Mesenchymal stem cell (in vitro differentiated cells and primary cell): ENCODE measurements around the gene NGF.

ENCODE experiments used
- DNase-seq: peaks from one replicate; pipeline ENCODE4 v3.0.0-alpha.2; 2013
- H2AFZ ChIP-seq: one replicate; pipeline ENCODE4 v1.6.1; 2013; ENCODE audit warnings: low read depth, mild to moderate bottlenecking, control low read depth, inconsistent platforms, low read length, moderate library complexity
- H2AK5ac ChIP-seq: 2 replicates; pipeline ENCODE4 v1.6.1; 2013; ENCODE audit warnings: low read length, moderate library complexity, mild to moderate bottlenecking, inconsistent platforms; ENCODE audit not compliant: severe bottlenecking
- H2BK120ac ChIP-seq: one replicate; pipeline ENCODE4 v1.6.1; 2013; ENCODE audit warnings: low read depth, mild to moderate bottlenecking, inconsistent platforms, low read length, moderate library complexity
- H2BK12ac ChIP-seq, 2 experiments: one replicate each; pipeline ENCODE4 v1.6.1; 2013; ENCODE audit warnings: inconsistent platforms in 2 of 2, low read length in 2 of 2, mild to moderate bottlenecking in 2 of 2, moderate library complexity in 2 of 2, control low read depth in 1 of 2
- H2BK15ac ChIP-seq: one replicate; pipeline ENCODE4 v1.6.1; 2013; ENCODE audit warnings: mild to moderate bottlenecking, low read depth, inconsistent platforms; ENCODE audit not compliant: poor library complexity, severe bottlenecking
- H2BK5ac ChIP-seq: 2 replicates; pipeline ENCODE4 v1.6.1; 2013; ENCODE audit warnings: low read depth, mild to moderate bottlenecking, low read length, control low read depth, inconsistent platforms; ENCODE audit not compliant: poor library complexity, severe bottlenecking
- H3K14ac ChIP-seq, 2 experiments: one replicate each; pipeline ENCODE4 v1.6.1; 2013; ENCODE audit warnings: inconsistent platforms in 2 of 2, low read length in 2 of 2, control low read depth in 1 of 2, mild to moderate bottlenecking in 1 of 2, moderate library complexity in 1 of 2
- H3K18ac ChIP-seq, 2 experiments: one replicate each; pipeline ENCODE4 v1.6.1; 2013; ENCODE audit warnings: inconsistent platforms in 2 of 2, low read length in 2 of 2, control low read depth in 1 of 2, low read depth in 1 of 2, mild to moderate bottlenecking in 1 of 2
- H3K23ac ChIP-seq, 2 experiments: one replicate each; pipeline ENCODE4 v1.6.1; 2013; ENCODE audit warnings: inconsistent platforms in 2 of 2, low read length in 2 of 2, mild to moderate bottlenecking in 2 of 2, moderate library complexity in 2 of 2, control low read depth in 1 of 2
- H3K27ac ChIP-seq: 2 replicates; pipeline ENCODE4 v1.5.1; 2013; ENCODE audit warnings: mild to moderate bottlenecking, moderate library complexity, low read length, control low read depth, inconsistent platforms; ENCODE audit not compliant: poor library complexity, severe bottlenecking
- H3K27me3 ChIP-seq, 2 experiments: 2 replicates each; pipeline versions ENCODE4 v1.6.1 to v1.7.0; 2013; ENCODE audit warnings: low read length in 2 of 2, mild to moderate bottlenecking in 2 of 2, moderate library complexity in 2 of 2, control low read depth in 1 of 2, inconsistent platforms in 1 of 2; ENCODE audit not compliant: control insufficient read depth in 1 of 2, insufficient read depth in 1 of 2
- H3K36me3 ChIP-seq, 2 experiments: 2 replicates each; pipeline versions ENCODE4 v1.6.1 to v1.7.0; 2013; ENCODE audit warnings: low read length in 2 of 2, control low read depth in 1 of 2, inconsistent platforms in 1 of 2, low read depth in 1 of 2, mild to moderate bottlenecking in 1 of 2; ENCODE audit not compliant: insufficient read depth in 2 of 2, control insufficient read depth in 1 of 2
- H3K4ac ChIP-seq, 2 experiments: one replicate each; pipeline ENCODE4 v1.6.1; 2013; ENCODE audit warnings: inconsistent platforms in 2 of 2, low read length in 2 of 2, mild to moderate bottlenecking in 2 of 2, moderate library complexity in 2 of 2, control low read depth in 1 of 2, low read depth in 1 of 2
- H3K4me1 ChIP-seq: 2 replicates; pipeline ENCODE4 v1.6.1; 2013; ENCODE audit warnings: low read depth, low read length, control low read depth; ENCODE audit not compliant: control insufficient read depth, insufficient read depth
- H3K4me2 ChIP-seq: 2 replicates; pipeline ENCODE4 v1.6.1; 2013; ENCODE audit warnings: low read length, mild to moderate bottlenecking, inconsistent platforms; ENCODE audit not compliant: poor library complexity, severe bottlenecking
- H3K4me3 ChIP-seq, 2 experiments: 2 replicates each; pipeline versions ENCODE4 v1.5.1 to v1.7.0; 2013; ENCODE audit warnings: low read length in 2 of 2, mild to moderate bottlenecking in 2 of 2, control low read depth in 1 of 2, low read depth in 1 of 2; ENCODE audit not compliant: insufficient read depth in 1 of 2
- H3K79me1 ChIP-seq: replicated peaks from 2 replicates; pipeline ENCODE4 v1.6.1; 2013; ENCODE audit warnings: mild to moderate bottlenecking, control low read depth, low read length, inconsistent platforms; ENCODE audit not compliant: poor library complexity, severe bottlenecking
- H3K9ac ChIP-seq: 2 replicates; pipeline ENCODE4 v1.7.0; 2013; ENCODE audit warnings: mild to moderate bottlenecking, low read length, moderate library complexity
- H3K9me3 ChIP-seq: 2 replicates; pipeline ENCODE4 v1.7.0; 2013; ENCODE audit warnings: mild to moderate bottlenecking, low read length; ENCODE audit not compliant: control insufficient read depth
- H4K8ac ChIP-seq: one replicate; pipeline ENCODE4 v1.6.1; 2013; ENCODE audit warnings: inconsistent platforms, mild to moderate bottlenecking, low read length, moderate library complexity
- H4K91ac ChIP-seq: one replicate; pipeline ENCODE4 v1.6.1; 2013; ENCODE audit warnings: mild to moderate bottlenecking, low read length, inconsistent platforms
- WGBS: methylation state at CpG from one replicate; pipeline ENCODE4 v1.1.7; 2013; ENCODE audit warnings: mixed read lengths; 5-methylcytosine and 5-hydroxymethylcytosine counted together

Gene NGF

DNA sequence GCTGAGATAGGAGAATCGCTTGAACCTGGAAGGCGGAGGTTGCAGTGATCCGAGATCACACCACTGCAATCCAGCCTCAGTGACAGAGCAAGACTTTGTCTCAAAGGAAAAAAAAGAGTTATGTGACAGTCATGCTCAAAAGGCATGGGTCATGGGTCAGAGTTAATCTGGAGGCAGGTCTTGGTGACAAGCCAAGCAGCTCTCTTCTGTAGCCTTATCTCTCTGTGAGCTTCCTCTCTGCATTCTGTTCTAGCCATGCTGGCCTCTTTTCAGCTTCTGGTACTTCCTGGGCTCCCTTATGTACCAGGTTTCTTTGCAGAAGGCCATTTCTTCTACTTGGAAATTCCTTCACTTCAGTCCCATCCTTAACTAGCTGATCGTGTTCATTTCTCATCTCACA lies 63.6 kb downstream of the NGF start:
- Histone ChIP-seq H3K4me3 (no peak overlapping the region), H3K27ac (no peak overlapping the region), H3K27me3 (no peaks in the 10 kb centered on the region), H3K36me3 (no peaks in the 10 kb centered on the region), H2AFZ (no peak overlapping the region), H2AK5ac (no peak overlapping the region), H3K9ac (no peak overlapping the region), H3K9me3 (peaks cover 10% of the 10 kb centered on the region), H3K4ac (no peak overlapping the region), H2BK12ac (no peak overlapping the region), H2BK120ac (no peak overlapping the region), H4K8ac (no peak overlapping the region), H2BK5ac (no peak overlapping the region), H3K4me1 (no peaks in the 10 kb centered on the region), H3K4me2 (no peak overlapping the region), H3K79me1 (no peaks in the 10 kb centered on the region), H2BK15ac (no peak overlapping the region), H3K14ac (no peak overlapping the region), H3K18ac (no peak overlapping the region), H4K91ac (no peak overlapping the region), H3K23ac (no peak overlapping the region)
- DNase-seq: no peak
- 98% methylated on average over 4 of the region's 4 CpGs for WGBS

DNA sequence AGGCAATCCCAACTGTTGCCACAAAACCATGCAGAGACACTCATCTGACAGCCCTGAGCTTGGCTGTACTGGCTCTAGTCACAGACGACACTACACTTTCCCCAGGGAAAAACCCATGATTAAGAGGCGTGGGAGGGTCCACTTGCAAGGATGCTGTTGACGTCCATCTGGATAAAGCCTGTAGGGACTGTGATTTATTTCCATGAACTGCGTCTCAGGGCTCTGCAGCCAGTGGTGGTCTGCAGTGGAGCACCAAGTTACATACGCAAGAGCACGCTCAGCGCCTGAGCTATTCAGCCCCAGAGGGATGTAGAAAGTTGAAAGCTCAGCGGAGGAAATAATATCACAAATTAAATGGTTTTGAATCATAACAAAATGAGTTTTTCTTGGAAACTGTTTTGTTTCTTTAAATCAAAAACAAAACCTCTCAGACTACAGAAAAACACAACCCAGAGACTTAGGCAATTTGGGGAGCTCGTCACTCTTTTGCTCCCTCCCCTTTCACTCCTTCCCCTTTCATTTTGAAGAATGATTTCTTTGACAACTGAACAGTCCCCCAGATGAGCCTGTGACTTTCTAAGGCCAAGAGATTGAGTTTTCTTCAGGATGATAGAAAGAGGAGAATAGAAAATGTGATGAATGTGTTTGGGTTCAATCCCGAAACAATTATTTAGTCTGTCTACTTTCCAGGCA lies 71.2 kb downstream of the NGF start:
- Histone ChIP-seq H3K4me3 (peak overlapping the region in 1 of 2 experiments; percentile 34), H3K9me3 (no peaks in the 10 kb centered on the region), H2AK5ac (no peak overlapping the region), H3K14ac (no peak overlapping the region), H3K4me2 (no peak overlapping the region), H4K91ac (no peak overlapping the region), H3K4me1 (no peaks in the 10 kb centered on the region), H3K27me3 (peaks cover 0 to 7% of the 10 kb centered on the region in 2 experiments), H3K23ac (no peak overlapping the region), H2BK120ac (no peak overlapping the region), H3K27ac (no peak overlapping the region), H4K8ac (no peak overlapping the region), H2BK15ac (no peak overlapping the region), H3K18ac (no peak overlapping the region), H2BK12ac (no peak overlapping the region), H2AFZ (no peak overlapping the region), H3K4ac (no peak overlapping the region), H2BK5ac (no peak overlapping the region), H3K9ac (peak overlapping the region; percentile 44), H3K79me1 (no peaks in the 10 kb centered on the region), H3K36me3 (no peaks in the 10 kb centered on the region)
- no peak for DNase-seq
- 63% methylated on average over 8 of the region's 10 CpGs for WGBS

DNA sequence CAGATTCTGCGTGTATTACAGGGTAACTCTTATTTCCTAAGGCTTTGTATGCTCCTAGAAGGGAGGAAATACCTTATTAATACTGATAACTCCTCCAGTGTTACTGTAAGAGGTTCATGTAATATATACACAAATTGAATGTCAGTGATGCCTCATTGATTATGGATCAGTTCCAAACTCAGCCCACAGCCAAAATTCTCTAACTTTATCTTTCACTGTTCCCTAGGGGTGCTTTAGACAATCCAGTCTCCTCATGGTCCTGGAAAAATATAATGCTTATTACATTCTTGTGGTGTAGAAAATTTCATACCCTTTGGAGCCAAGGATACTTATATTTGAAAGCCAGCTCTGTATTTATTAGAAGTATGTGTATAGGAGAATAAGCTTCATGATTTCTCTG lies 73.0 kb downstream of the NGF start:
- no peak overlapping the region for H3K27ac ChIP-seq
- H2AFZ ChIP-seq: no peak overlapping the region
- no peak overlapping the region for H3K18ac ChIP-seq
- no peak overlapping the region for H2BK5ac ChIP-seq
- H2AK5ac ChIP-seq: no peak overlapping the region
- H2BK15ac ChIP-seq: no peak overlapping the region
- no peak overlapping the region for H3K4me2 ChIP-seq
- peaks cover 8% of the 10 kb centered on the region for H3K9me3 ChIP-seq
- no peak overlapping the region for H3K23ac ChIP-seq
- no peak overlapping the region for H3K4ac ChIP-seq
- DNase-seq: no peak
- no peak overlapping the region for H2BK120ac ChIP-seq
- WGBS: no CpG with 5 or more reads among the region's 1 CpG
- no peak overlapping the region for H3K14ac ChIP-seq
- no peak overlapping the region for H3K9ac ChIP-seq
- H3K4me3 ChIP-seq: no peak overlapping the region
- no peaks in the 10 kb centered on the region for H3K79me1 ChIP-seq
- H4K91ac ChIP-seq: no peak overlapping the region
- H3K4me1 ChIP-seq: no peaks in the 10 kb centered on the region
- H2BK12ac ChIP-seq: no peak overlapping the region
- H4K8ac ChIP-seq: no peak overlapping the region
- H3K36me3 ChIP-seq: no peaks in the 10 kb centered on the region
- peaks cover 0 to 7% of the 10 kb centered on the region in 2 experiments for H3K27me3 ChIP-seq

DNA sequence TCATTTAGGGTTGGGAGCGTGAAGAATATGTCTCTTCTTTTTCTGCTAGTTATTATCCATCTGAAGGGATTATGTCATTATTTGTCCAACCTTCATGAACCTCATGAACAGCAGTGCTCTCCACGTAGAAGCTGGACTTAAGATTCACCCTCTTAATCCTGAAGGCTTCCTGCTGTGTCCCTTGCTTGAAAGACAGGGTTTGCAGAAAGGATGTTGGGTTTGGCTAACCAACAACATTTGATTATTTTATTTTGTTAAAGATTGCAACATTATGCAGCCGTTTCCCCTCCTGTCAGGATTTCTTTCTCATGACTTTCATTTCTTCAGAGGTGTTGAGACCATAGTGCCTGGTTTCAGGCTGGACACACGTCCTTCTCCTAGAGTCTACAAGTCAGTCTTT lies 75.2 kb downstream of the NGF start:
- 72% methylated on average over 4 of the region's 4 CpGs for WGBS
- H3K18ac ChIP-seq: no peak overlapping the region

More for the DNA sequence above, 75.2 kb downstream of the NGF start:
- Histone ChIP-seq H3K4me2 (no peak overlapping the region), H3K79me1 (no peaks in the 10 kb centered on the region), H2AK5ac (no peak overlapping the region), H3K9me3 (peaks cover 29% of the 10 kb centered on the region), H2BK120ac (no peak overlapping the region), H2AFZ (no peak overlapping the region), H2BK5ac (no peak overlapping the region), H3K23ac (no peak overlapping the region), H2BK12ac (no peak overlapping the region), H3K4ac (no peak overlapping the region), H3K27ac (no peak overlapping the region), H3K36me3 (no peaks in the 10 kb centered on the region), H3K27me3 (peaks cover 0 to 7% of the 10 kb centered on the region in 2 experiments), H3K4me1 (no peaks in the 10 kb centered on the region), H3K14ac (no peak overlapping the region), H4K8ac (no peak overlapping the region), H4K91ac (no peak overlapping the region), H3K4me3 (no peak overlapping the region), H2BK15ac (no peak overlapping the region), H3K9ac (no peak overlapping the region)
- no peak for DNase-seq
